ENCODE measurements around the gene NDNF. TPM values are rescaled to one million over a fixed set of nuclear protein-coding genes. Genes with fewer than 3 reads are reported as not detected.

Gene NDNF
- total and polyA plus RNA-seq, 2 donors (not counting 3 experiments of a cell fraction or from before 2014, with no cell fraction given): not detected

- POLR2A ChIA-PET: no interaction called here
- dilution Hi-C loops (cut with MboI; ENCODE audit: extremely low pct_ligation_motif_present, low sequenced_read_pairs) (no loop called here), intact Hi-C loops (cut with micrococcal nuclease) (no loop called here)
These were observed 7.9 kb downstream of the NDNF start for GRCh38 chr4:121064482-121064881.

More at GRCh38 chr4:121064482-121064881, 7.9 kb downstream of the NDNF start:
- BruUV-seq (replicated peaks): no TSS peak
- H2AFZ ChIP-seq (ENCODE audit: low read depth, low read length): no peak overlapping the region
- FAIRE-seq (no peak), DNase-seq (ENCODE audit: low read depth, low spot score) (no peak)
- no peaks in the 10 kb centered on the region for H3K9me1 ChIP-seq (replicated peaks; ENCODE audit: control insufficient read depth, extremely low read depth, insufficient read depth, low read length)
- no peak for TF ChIP-seq FOS (IDR thresholded peaks at IDR 0.05; ENCODE audit: borderline replicate concordance, insufficient read depth, low read length)
- TF ChIP-seq POLR2AphosphoS5 (IDR thresholded peaks at IDR 0.05; ENCODE audit: insufficient read depth, low read depth, low read length): no peak
- no peak for TF ChIP-seq JUN (IDR thresholded peaks at IDR 0.05; ENCODE audit: borderline replicate concordance, insufficient read depth, insufficient read length, low read depth)
- no peak for TF ChIP-seq MYC (IDR thresholded peaks at IDR 0.05; ENCODE audit: low read depth, low read length)
- TF ChIP-seq CTCF (IDR thresholded peaks at IDR 0.05; ENCODE audit: extremely low read depth in 1 of 2, insufficient read depth in 1 of 2, low read depth in 1 of 2, low read length in 2 of 2): no peak
- TF ChIP-seq, protein P1, sequence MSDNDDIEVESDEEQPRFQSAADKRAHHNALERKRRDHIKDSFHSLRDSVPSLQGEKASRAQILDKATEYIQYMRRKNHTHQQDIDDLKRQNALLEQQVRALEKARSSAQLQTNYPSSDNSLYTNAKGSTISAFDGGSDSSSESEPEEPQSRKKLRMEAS (IDR thresholded peaks at IDR 0.05; ENCODE audit: insufficient read depth, insufficient read length): no peak
- no peak for TF ChIP-seq POLR2A (IDR thresholded peaks at IDR 0.05; ENCODE audit: low read depth, low read length)
- TF ChIP-seq EZH2 (IDR thresholded peaks at IDR 0.05; ENCODE audit: borderline replicate concordance, low read depth, low read length, severe bottlenecking): no peak
- no peak for TF ChIP-seq GATA2 (IDR thresholded peaks at IDR 0.05; ENCODE audit: insufficient read depth, insufficient read length, low read depth, low read length)
- no peaks in the 10 kb centered on the region for H3K79me2 ChIP-seq (ENCODE audit: control insufficient read depth, insufficient read depth, low read length)
- no peak overlapping the region for H3K4me2 ChIP-seq (ENCODE audit: insufficient read depth, low read length)
- CTCF ChIA-PET: no interaction called here
- no peak overlapping the region for H3K4me3 ChIP-seq (replicated peaks in 1 of 3; ENCODE audit: insufficient read depth in 1 of 3, low read depth in 1 of 3, low read length in 3 of 3)
- no peak overlapping the region for H3K9ac ChIP-seq (replicated peaks; ENCODE audit: extremely low read depth, insufficient read depth, low read length)
- H3K9me3 ChIP-seq (replicated peaks; ENCODE audit: control insufficient read depth, insufficient read depth, low read length): no peaks in the 10 kb centered on the region
- peaks cover 0 to 2% of the 10 kb centered on the region in 2 experiments for H3K27me3 ChIP-seq (ENCODE audit: control insufficient read depth in 2 of 2, insufficient read depth in 2 of 2, low read length in 2 of 2)
- H3K4me1 ChIP-seq (ENCODE audit: control insufficient read depth, extremely low read depth, insufficient read depth, low read length): no peaks in the 10 kb centered on the region
- no peaks in the 10 kb centered on the region for H4K20me1 ChIP-seq (replicated peaks; ENCODE audit: control insufficient read depth, extremely low read depth, insufficient read depth, low read length)
- H3K36me3 ChIP-seq (ENCODE audit: control insufficient read depth in 2 of 2, extremely low read depth in 1 of 2, insufficient read depth in 2 of 2, low read length in 2 of 2): no peaks in the 10 kb centered on the region
- H3K27ac ChIP-seq (ENCODE audit: insufficient read depth, low read depth, low read length): no peak overlapping the region
